UCSD-AML1 (cell line): ENCODE measurements around the gene CSNK1G3.

ENCODE experiments used
- DNase-seq: peaks from one replicate; lab custom pipeline; 2025; ENCODE audit not compliant: unreplicated experiment; lab: John Stamatoyannopoulos, UW

Gene CSNK1G3

GRCh38 chr5:123557907-123558306 lies 45.9 kb downstream of the CSNK1G3 start:
- no peak for DNase-seq

GRCh38 chr5:123558762-123559433 lies 46.9 kb downstream of the CSNK1G3 start:
- no peak for DNase-seq

GRCh38 chr5:123559434-123559775 lies 47.4 kb downstream of the CSNK1G3 start:
- DNase-seq = no peak

- no peak for DNase-seq
These were observed 49.3 kb downstream of the CSNK1G3 start for GRCh38 chr5:123561230-123561629.

- no peak for DNase-seq
These were observed 60.0 kb downstream of the CSNK1G3 start for GRCh38 chr5:123571927-123572326.

- no peak for DNase-seq
These were observed 66.4 kb downstream of the CSNK1G3 start for GRCh38 chr5:123578390-123578789.

GRCh38 chr5:123579410-123579809 lies 67.4 kb downstream of the CSNK1G3 start:
- no peak for DNase-seq

GRCh38 chr5:123582550-123583285 lies 70.7 kb downstream of the CSNK1G3 start:
- DNase-seq = no peak

- no peak for DNase-seq
These were observed 73.9 kb downstream of the CSNK1G3 start for GRCh38 chr5:123585871-123586270.

- DNase-seq = no peak
These were observed 82.5 kb downstream of the CSNK1G3 start for GRCh38 chr5:123594434-123594833.

- no peak for DNase-seq
These were observed 85.0 kb downstream of the CSNK1G3 start for GRCh38 chr5:123597018-123597417.

GRCh38 chr5:123598028-123598689 lies 86.2 kb downstream of the CSNK1G3 start:
- DNase-seq = no peak

- no peak for DNase-seq
These were observed 87.2 kb downstream of the CSNK1G3 start for GRCh38 chr5:123599171-123599570.

- no peak for DNase-seq
These were observed 89.6 kb downstream of the CSNK1G3 start for GRCh38 chr5:123601610-123602009.

- no peak for DNase-seq
These were observed 93.8 kb downstream of the CSNK1G3 start for GRCh38 chr5:123605822-123606221.

GRCh38 chr5:123610209-123610608 lies 98.2 kb downstream of the CSNK1G3 start:
- DNase-seq = no peak

GRCh38 chr5:123610665-123611405 lies 98.9 kb downstream of the CSNK1G3 start:
- DNase-seq = no peak

GRCh38 chr5:123611406-123611709 lies 99.4 kb downstream of the CSNK1G3 start:
- DNase-seq = no peak

- DNase-seq = no peak
These were observed 105.6 kb downstream of the CSNK1G3 start for GRCh38 chr5:123617561-123617960.

GRCh38 chr5:123626051-123626450 lies 114.1 kb downstream of the CSNK1G3 start:
- DNase-seq = no peak

GRCh38 chr5:123628860-123629544 lies 117.0 kb downstream of the CSNK1G3 start:
- no peak for DNase-seq
